OCI-LY7 (cell line): Measurements from ENCODE around the gene GIMAP5. TPM values are rescaled to one million over a fixed set of nuclear protein-coding genes. Genes with fewer than 3 reads are reported as not detected.

ENCODE experiments used
- BruUV-seq: library from RNA; stranded (reverse); fragments of 400-500 nt; replicated peaks from 2 replicates; lab custom pipeline; 2021; lab: Mats Ljungman, UMichigan
- CTCF ChIA-PET: fragments of 300-600 bp; sonication (Branson Sonifier 250); formaldehyde crosslinking; loops from one replicate; lab custom pipeline; 2022; ENCODE audit warnings: antibody characterized with exemption; ENCODE audit not compliant: unreplicated experiment; lab: Charles Lee
- POLR2A ChIA-PET: fragments of 300-600 bp; sonication (Branson Sonifier 250); formaldehyde crosslinking; loops from one replicate; lab custom pipeline; 2022; ENCODE audit warnings: antibody characterized with exemption; lab: Charles Lee
- DNase-seq: peaks from one replicate; pipeline ENCODE4 v3.0.0-alpha.2; 2015; ENCODE audit warnings: low spot score
- H2AFZ ChIP-seq: fragments of 200-600 bp; sonication (generic), shearing (Covaris generic); 2 replicates; pipeline ENCODE4 v1.6.1; 2014; ENCODE audit warnings: mild to moderate bottlenecking, antibody characterized with exemption, low read length, moderate library complexity
- H3K27ac ChIP-seq: fragments of 200-600 bp; sonication (generic); 2 replicates; pipeline ENCODE4 v1.5.1; 2014; ENCODE audit warnings: mixed run types, low read depth, mild to moderate bottlenecking, moderate library complexity, low read length, inconsistent platforms; ENCODE audit not compliant: poor library complexity, severe bottlenecking
- H3K36me3 ChIP-seq: fragments of 200-600 bp; sonication (generic); 2 replicates; pipeline ENCODE4 v1.6.1; 2014; ENCODE audit warnings: mild to moderate bottlenecking, antibody characterized with exemption, low read length, moderate library complexity, mixed read lengths; ENCODE audit not compliant: insufficient read depth
- H3K4me1 ChIP-seq: fragments of 200-600 bp; sonication (generic); 2 replicates; pipeline ENCODE4 v1.5.1; 2014; ENCODE audit warnings: mild to moderate bottlenecking, low read length; ENCODE audit not compliant: insufficient read depth, poor library complexity, severe bottlenecking
- H3K4me2 ChIP-seq: fragments of 200-600 bp; sonication (generic); 2 replicates; pipeline ENCODE4 v1.6.1; 2014; ENCODE audit warnings: mild to moderate bottlenecking, low read length
- H3K4me3 ChIP-seq: fragments of 200-600 bp; sonication (generic); 2 replicates; pipeline ENCODE4 v1.5.1; 2014; ENCODE audit warnings: mild to moderate bottlenecking, low read depth, low read length; ENCODE audit not compliant: poor library complexity, severe bottlenecking
- H3K79me2 ChIP-seq: fragments of 200-600 bp; sonication (generic); 2 replicates; pipeline ENCODE4 v1.6.1; 2016; ENCODE audit warnings: low read depth, mild to moderate bottlenecking, low read length, moderate library complexity, mixed read lengths; ENCODE audit not compliant: insufficient read depth
- H3K9me2 ChIP-seq: fragments of 200-600 bp; sonication (generic); 2 replicates; pipeline ENCODE4 v1.6.1; 2016; ENCODE audit warnings: mild to moderate bottlenecking, low read length, mixed read lengths; ENCODE audit not compliant: insufficient read depth
- H3K9me3 ChIP-seq: fragments of 200-600 bp; sonication (generic); 2 replicates; pipeline ENCODE4 v1.6.1; 2014; ENCODE audit warnings: mild to moderate bottlenecking, mixed run types, low read length, mixed read lengths
- H4K20me1 ChIP-seq: fragments of 200-600 bp; sonication (generic); 2 replicates; pipeline ENCODE4 v1.6.1; 2014; ENCODE audit warnings: mild to moderate bottlenecking, antibody characterized with exemption, low read length, moderate library complexity, mixed read lengths; ENCODE audit not compliant: insufficient read depth
- CTCF ChIP-seq: fragments of 200-600 bp; sonication (generic); conservative IDR thresholded peaks from 2 replicates; pipeline ENCODE4 v1.5.1; 2014; ENCODE audit warnings: mild to moderate bottlenecking, antibody characterized with exemption, low read length, moderate library complexity, mixed read lengths
- EZH2phosphoT487 ChIP-seq: fragments of 200-600 bp; sonication (generic); IDR thresholded peaks from 2 replicates; pipeline ENCODE4 v1.6.1; 2018; ENCODE audit warnings: low read depth, borderline replicate concordance, mild to moderate bottlenecking, mixed run types, antibody characterized with exemption, low read length, moderate library complexity, mixed read lengths
- intact Hi-C: fragments of 100-400 bp; cut with micrococcal nuclease; formaldehyde crosslinking; loops from one replicate; pipeline ENCODE4 v1.10.0; 2022; ENCODE audit not compliant: unreplicated experiment
- total RNA-seq, 2 experiments: library from RNA; depleted of rRNA in 1 of 2; stranded (reverse); fragments of >200 nt in 1 of 2; shearing (Covaris generic) in 1 of 2; gene quantifications; 2 replicates each; pipeline ENCODE4 v1.2.3, GENCODE V29; 2014 to 2022

The GIMAP5 gene
- total RNA-seq, 2 experiments from 2014 or later, result not detected

GRCh38 chr7:150719436-150719835, 17.8 kb upstream of the GIMAP5 start:
- no peak overlapping the region for H3K4me2 ChIP-seq
- TF ChIP-seq EZH2phosphoT487, result no peak
- TF ChIP-seq CTCF, result no peak
- no peaks in the 10 kb centered on the region for H3K9me2 ChIP-seq
- H3K4me3 ChIP-seq, result no peak overlapping the region
- CTCF ChIA-PET, result interaction anchor here (0.5 kb wide), 1 partner anchor 114 kb away, joined by 3 read pairs; no protein-coding TSS in a partner anchor
- no peak for DNase-seq
- H3K4me1 ChIP-seq, result no peaks in the 10 kb centered on the region
- no peak overlapping the region for H3K27ac ChIP-seq
- intact Hi-C loops, result no loop called here
- no peak overlapping the region for H2AFZ ChIP-seq
- H3K36me3 ChIP-seq, result no peaks in the 10 kb centered on the region
- no peaks in the 10 kb centered on the region for H3K79me2 ChIP-seq
- BruUV-seq, result no TSS peak
- no peaks in the 10 kb centered on the region for H4K20me1 ChIP-seq
- H3K9me3 ChIP-seq, result no peaks in the 10 kb centered on the region
- POLR2A ChIA-PET, result no interaction called here

- Histone ChIP-seq H3K9me3 (no peaks in the 10 kb centered on the region), H3K4me3 (no peak overlapping the region), H4K20me1 (no peaks in the 10 kb centered on the region), H3K27ac (no peak overlapping the region), H3K4me2 (no peak overlapping the region), H3K36me3 (no peaks in the 10 kb centered on the region), H2AFZ (no peak overlapping the region), H3K79me2 (no peaks in the 10 kb centered on the region), H3K4me1 (no peaks in the 10 kb centered on the region), H3K9me2 (no peaks in the 10 kb centered on the region)
- ChIA-PET POLR2A (no interaction called here), CTCF (no interaction called here)
- no peak for TF ChIP-seq EZH2phosphoT487
- TF ChIP-seq CTCF, result no peak
- intact Hi-C loops, result no loop called here
- no peak for DNase-seq
- no TSS peak for BruUV-seq
Measured at GRCh38 chr7:150719960-150720891, 17.0 kb upstream of the GIMAP5 start.

GRCh38 chr7:150721970-150722373, 15.2 kb upstream of the GIMAP5 start:
- H3K27ac ChIP-seq, result no peak overlapping the region
- no peaks in the 10 kb centered on the region for H4K20me1 ChIP-seq
- H3K9me2 ChIP-seq, result no peaks in the 10 kb centered on the region
- no peaks in the 10 kb centered on the region for H3K9me3 ChIP-seq
- no peaks in the 10 kb centered on the region for H3K79me2 ChIP-seq
- H3K4me1 ChIP-seq, result no peaks in the 10 kb centered on the region
- H3K36me3 ChIP-seq, result no peaks in the 10 kb centered on the region
- H2AFZ ChIP-seq, result no peak overlapping the region
- no TSS peak for BruUV-seq
- no peak overlapping the region for H3K4me2 ChIP-seq
- intact Hi-C loops, result no loop called here
- POLR2A ChIA-PET, result no interaction called here
- no peak for DNase-seq
- no peak for TF ChIP-seq CTCF
- TF ChIP-seq EZH2phosphoT487, result no peak
- H3K4me3 ChIP-seq, result no peak overlapping the region
- CTCF ChIA-PET, result no interaction called here
